Stimulated activated CD8-positive, alpha-beta memory T cell treated with anti-CD3 and anti-CD28 coated beads, Interleukin-4, amount 100 ng/mL, for 48 hours (primary cell): ENCODE results near the gene FASTK.

Experiments
- DNase-seq: peaks from one replicate; pipeline ENCODE4 v3.0.0-alpha.2; 2020

The FASTK gene

DNA sequence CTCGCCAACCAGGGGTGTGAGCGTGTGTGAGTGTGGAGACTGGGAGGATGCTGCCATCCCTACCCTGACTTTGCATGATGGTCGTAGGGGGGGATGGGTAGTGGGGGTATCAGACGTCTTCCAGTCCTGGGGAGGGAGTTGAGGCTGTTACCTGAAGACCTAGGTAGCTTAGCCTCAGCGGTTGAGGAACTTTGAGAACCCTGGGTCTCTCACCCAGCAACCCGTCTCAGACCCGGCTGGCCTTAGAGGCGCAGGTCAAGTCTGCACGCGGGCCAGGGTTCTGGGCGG, 18.6 kb downstream of the FASTK start:
- DNase-seq: no peak

- no peak for DNase-seq
Observed at GRCh38 chr7:151061213-151062110, 19.1 kb downstream of the FASTK start.

- peak; percentile 43 for DNase-seq
Observed at GRCh38 chr7:151060416-151061212, 20.0 kb downstream of the FASTK start.

GRCh38 chr7:151060113-151060415, 20.5 kb downstream of the FASTK start:
- DNase-seq: no peak

- DNase-seq: peak; percentile 81
Observed at GRCh38 chr7:151059367-151060112, 21.1 kb downstream of the FASTK start, which contains the start of gene SLC4A2. SLC4A2 (plus strand) TSS chr7:151059589; CDS start chr7:151061988, 2,399 bp downstream.

GRCh38 chr7:151058781-151059366, 21.7 kb downstream of the FASTK start:
- DNase-seq: peak; percentile 47

- DNase-seq: peak; percentile 97
Observed at GRCh38 chr7:151057989-151058780, 22.4 kb downstream of the FASTK start.

GRCh38 chr7:151057506-151057988, 23.1 kb downstream of the FASTK start, which contains the start of gene CDK5:
CDK5 (minus strand) TSS chr7:151057897; CDS start chr7:151057848, 49 bp downstream.
- no peak for DNase-seq

GRCh38 chr7:151056666-151057505, 23.7 kb downstream of the FASTK start:
- no peak for DNase-seq

DNA sequence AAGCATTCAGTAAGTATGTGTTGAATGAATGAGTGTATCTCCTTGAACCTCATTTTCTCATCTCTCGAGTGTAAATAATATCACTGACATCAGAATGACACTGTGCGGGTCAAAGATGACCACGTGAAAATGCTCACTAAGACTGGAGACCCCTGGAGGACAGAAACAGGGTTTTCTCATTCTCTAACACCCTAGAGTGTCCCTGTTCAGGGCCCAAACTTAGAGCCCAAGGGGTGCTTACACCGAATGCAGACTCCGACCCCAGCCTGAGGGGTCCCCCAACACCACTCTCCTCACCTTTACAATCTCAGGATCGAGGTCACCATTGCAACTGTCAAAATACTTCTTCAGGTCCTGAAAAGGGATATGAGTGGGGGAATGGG, 24.3 kb downstream of the FASTK start:
- no peak for DNase-seq

- no peak for DNase-seq
Observed at GRCh38 chr7:151053751-151054150, 26.9 kb downstream of the FASTK start.

GRCh38 chr7:151053096-151053495, 27.5 kb downstream of the FASTK start:
- DNase-seq: no peak

GRCh38 chr7:151051108-151051507, 29.5 kb downstream of the FASTK start:
- peak; percentile 62 for DNase-seq

DNA sequence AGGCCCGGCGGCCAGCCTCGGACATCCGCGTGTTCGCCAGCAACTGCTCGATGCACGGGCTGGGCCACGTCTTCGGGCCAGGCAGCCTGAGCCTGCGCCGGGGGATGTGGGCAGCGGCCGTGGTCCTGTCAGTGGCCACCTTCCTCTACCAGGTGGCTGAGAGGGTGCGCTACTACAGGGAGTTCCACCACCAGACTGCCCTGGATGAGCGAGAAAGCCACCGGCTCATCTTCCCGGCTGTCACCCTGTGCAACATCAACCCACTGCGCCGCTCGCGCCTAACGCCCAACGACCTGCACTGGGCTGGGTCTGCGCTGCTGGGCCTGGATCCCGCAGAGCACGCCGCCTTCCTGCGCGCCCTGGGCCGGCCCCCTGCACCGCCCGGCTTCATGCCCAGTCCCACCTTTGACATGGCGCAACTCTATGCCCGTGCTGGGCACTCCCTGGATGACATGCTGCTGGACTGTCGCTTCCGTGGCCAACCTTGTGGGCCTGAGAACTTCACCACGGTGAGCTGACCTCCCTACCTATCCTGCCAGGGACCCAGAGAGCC, 31.6 kb downstream of the FASTK start:
- DNase-seq: no peak

DNA sequence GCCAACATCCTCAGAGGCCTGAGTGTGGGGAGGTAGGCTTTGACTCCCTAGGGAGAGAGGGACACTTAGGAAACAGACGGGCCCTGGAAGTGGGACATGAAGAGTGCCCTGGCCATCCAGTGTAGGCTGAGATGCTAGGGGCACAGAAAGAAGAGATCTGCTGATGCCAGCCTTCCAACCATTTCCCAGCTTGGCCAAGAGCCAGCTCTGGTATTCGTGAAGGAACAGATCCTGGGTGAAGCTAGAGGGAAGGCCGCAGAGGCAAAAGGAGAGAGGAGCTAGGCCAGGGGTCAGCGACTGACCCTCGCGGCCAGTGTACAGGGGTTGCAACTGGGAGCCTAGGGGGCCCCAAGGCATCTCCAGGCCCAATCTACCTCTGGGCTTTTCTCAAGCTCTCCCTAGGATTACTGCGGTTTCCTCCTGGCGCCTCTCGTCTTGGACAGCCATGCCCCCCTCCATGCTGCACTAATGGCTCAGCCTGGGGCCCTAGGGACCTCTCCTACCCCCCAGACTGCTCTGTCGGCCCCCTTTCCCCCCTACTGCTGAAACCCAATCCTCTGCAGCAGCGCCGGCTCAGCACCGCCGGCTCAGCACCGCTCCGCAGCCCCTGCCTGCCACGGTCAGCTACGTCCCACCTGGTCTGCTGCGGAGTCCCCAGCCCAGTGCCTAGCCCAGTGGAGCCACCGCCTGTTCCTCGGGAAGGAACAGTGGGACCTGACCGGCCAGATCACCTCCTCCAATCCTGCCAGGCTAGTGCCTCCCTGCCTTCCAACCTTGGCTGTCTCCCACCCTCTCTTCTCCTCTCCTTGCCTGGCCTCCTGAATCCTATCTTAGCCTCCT, 32.4 kb downstream of the FASTK start, which contains the start of gene ASIC3:
TSS of gene ASIC3 (plus strand) at position 556 of the 840 bp plus-strand sequence. CDS start 355 bp downstream, outside the sequence.
- no peak for DNase-seq

- no peak for DNase-seq
Observed at GRCh38 chr7:151046603-151047573, 33.7 kb downstream of the FASTK start.

DNA sequence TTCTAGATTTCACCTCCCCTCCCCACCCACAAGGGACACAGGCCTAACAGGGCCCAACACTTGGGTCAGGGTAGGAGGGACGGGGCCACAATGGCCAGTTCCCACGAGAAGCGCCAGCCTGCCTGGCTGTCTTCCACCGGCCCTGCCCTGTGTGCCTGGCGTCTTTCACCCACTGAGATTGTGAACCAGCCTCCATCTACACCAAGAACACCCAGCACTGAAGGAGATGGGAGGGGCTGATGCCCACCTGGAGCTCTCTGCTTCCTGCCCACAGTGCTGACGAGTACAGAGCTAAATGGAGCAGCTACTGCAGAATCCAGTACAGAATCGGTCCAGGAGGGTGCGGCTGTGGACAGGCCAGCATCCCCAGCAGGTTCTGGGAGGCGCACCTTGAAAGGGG, 34.6 kb downstream of the FASTK start:
- DNase-seq: no peak

- no peak for DNase-seq
Observed at GRCh38 chr7:151045262-151045661, 35.3 kb downstream of the FASTK start.
